ENCODE results near the gene RPL22.
"Not testable (repeated sequence)": the region's sequence is repeated elsewhere in the genome, so short reads cannot be mapped to it uniquely, and the experiment has no call there.

Gene RPL22

GRCh38 chr1:6225651-6226050 lies 26.3 kb upstream of the RPL22 start:
- no peak for DNase-seq

GRCh38 chr1:6224718-6225117 lies 25.3 kb upstream of the RPL22 start:
- no peak for DNase-seq

- no peak for DNase-seq
Measured at GRCh38 chr1:6223617-6224016, 24.2 kb upstream of the RPL22 start.

- no peak for DNase-seq
Measured at GRCh38 chr1:6222636-6223035, 23.2 kb upstream of the RPL22 start.

GRCh38 chr1:6221210-6221784 lies 21.9 kb upstream of the RPL22 start:
- no peak for DNase-seq

DNA sequence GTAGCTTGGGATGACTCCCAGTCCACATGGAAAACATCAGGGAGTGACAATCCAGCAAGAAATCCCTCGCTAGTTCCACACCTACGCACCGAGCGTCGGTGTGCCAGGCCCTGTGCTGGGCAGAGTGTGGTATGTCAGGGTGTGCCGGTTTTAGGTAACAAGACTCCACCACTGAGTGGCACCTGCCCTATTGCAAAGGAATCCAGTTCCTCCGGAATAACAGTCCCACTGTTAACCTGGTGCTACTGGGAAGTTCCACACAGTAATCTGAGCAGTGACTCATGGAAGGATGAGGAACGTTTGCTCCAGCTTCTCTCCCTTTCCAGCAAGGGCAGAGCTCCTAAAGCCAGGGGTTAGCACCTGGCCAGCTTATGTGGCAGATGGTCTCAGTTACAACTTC lies 20.8 kb upstream of the RPL22 start:
- no peak for DNase-seq

DNA sequence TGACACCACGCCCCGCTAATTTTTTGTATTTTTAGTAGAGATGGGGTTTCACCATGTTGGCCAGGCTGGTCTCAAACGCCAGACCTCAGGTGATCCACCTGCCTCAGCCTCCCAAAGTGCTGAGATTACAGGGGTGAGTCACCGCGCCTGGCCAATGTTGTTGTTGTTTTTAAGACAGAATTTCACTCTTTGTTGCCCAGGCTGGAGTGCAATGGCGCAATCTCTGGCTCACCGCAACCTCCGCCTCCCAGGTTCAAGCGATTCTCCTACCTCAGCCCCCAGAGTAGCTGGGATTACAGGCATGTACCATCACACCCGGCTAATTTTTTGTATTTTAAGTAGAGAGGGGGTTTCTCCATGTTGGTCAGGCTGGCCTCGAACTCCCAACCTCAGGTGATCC lies 20.2 kb upstream of the RPL22 start:
- not testable (repeated sequence) for DNase-seq

DNA sequence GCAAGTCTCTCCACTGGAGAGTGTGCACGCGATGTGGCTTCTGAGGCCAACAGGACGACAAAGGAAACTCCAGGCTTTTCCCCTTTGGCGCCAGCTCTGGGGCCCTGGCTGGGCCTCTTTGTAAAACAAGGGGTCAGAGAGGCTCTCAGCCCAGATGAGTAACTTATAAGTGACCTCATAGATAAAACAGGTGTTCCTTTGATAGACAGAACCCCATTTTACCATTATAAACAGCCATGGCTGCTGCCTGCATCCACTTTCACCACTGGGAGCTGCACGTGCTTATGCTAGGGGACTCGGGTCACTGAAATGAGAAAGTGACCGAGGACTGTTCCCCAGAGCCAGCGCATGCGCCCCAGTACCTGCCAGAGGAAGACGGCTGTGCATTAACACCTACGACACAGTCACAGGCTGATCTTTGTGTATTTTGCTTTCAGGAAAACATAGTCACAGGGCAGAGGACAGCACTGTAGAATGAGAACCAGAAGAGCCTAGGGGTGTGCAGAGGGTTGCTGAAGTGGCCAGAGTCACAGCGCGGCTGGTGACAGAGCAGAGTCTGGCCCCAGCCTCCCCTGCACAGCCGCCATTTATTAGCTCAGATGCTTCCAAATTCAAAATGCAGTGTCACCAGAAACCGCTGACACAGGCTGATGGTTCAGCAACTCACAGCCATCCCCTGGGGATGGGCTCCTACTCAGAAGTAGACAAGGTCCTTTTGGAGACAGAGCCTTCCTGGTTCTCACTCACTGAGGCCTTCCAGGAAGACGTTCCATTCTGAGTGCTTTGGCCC lies 19.2 kb upstream of the RPL22 start:
- no peak for DNase-seq

- DNase-seq = no peak
Measured at GRCh38 chr1:6212193-6212959, 13.0 kb upstream of the RPL22 start.

DNA sequence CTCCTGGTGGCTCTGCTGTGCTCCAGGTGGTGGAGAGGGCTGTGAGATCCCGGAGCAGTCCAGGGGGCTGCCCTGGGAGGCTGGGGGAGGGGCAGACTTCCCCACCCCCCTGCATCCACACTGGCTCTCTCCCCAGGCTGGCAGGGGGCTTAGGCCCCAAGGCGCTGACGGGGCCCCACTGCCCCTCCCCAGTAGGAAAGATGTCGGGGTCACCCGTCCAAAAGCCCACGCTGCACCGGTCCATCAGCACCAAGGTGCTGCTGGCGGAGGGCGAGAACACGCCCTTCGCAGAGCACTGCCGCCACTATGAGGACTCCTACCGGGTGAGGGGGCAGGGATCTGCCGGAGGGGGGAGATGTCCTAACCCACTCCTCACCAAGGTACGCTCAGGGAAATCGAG lies 12.3 kb upstream of the RPL22 start:
- DNase-seq = no peak

GRCh38 chr1:6210591-6211355 lies 11.4 kb upstream of the RPL22 start:
- no peak for DNase-seq

GRCh38 chr1:6209661-6210580 lies 10.5 kb upstream of the RPL22 start:
- no peak for DNase-seq

- DNase-seq = no peak
Measured at GRCh38 chr1:6208723-6209660, 9.6 kb upstream of the RPL22 start.

DNA sequence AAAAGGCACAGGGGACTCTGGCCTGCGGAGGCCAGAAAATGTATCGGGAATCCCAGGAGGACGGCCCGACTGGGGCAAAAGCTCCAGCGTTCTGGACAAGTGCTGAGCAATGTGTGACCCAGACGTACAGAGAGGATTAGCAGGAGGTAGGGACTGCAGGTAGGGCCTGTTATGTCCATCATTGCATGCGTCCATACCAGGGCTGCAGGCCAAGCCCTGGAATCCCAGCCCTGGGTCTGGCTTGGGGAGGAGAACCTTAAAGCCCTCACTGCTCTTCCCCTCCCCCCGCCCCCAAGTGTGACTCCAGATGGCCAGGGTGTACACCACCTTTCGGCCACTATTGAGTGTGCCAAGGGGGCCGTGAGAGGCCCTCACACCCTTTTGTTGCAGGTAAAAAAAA lies 8.5 kb upstream of the RPL22 start:
- DNase-seq = no peak

- no peak for DNase-seq
Measured at GRCh38 chr1:6207075-6207885, 7.9 kb upstream of the RPL22 start.

DNA sequence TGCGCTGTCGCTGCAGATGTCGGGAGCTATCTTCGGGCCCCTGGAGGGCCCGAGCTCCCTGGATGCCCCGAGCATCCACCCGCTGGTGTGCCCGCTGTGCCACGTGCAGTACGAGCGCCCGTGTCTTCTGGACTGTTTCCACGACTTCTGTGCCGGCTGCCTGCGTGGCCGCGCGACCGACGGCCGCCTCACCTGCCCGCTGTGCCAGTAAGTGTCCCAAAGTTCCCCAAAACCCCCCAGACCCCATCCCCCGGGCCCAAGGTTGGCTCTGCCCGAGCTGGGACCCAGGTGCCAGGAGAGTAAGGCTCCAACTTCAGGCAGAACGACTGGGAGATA lies 7.1 kb upstream of the RPL22 start:
- no peak for DNase-seq

GRCh38 chr1:6205849-6206519 lies 6.6 kb upstream of the RPL22 start, which contains the start of gene RNF207:
Gene RNF207, plus strand, starts transcription at chr1:6206119. Its CDS starts 417 bp downstream, at chr1:6206536.
- no peak for DNase-seq

GRCh38 chr1:6202256-6202655 lies 2.9 kb upstream of the RPL22 start:
- DNase-seq = no peak

DNA sequence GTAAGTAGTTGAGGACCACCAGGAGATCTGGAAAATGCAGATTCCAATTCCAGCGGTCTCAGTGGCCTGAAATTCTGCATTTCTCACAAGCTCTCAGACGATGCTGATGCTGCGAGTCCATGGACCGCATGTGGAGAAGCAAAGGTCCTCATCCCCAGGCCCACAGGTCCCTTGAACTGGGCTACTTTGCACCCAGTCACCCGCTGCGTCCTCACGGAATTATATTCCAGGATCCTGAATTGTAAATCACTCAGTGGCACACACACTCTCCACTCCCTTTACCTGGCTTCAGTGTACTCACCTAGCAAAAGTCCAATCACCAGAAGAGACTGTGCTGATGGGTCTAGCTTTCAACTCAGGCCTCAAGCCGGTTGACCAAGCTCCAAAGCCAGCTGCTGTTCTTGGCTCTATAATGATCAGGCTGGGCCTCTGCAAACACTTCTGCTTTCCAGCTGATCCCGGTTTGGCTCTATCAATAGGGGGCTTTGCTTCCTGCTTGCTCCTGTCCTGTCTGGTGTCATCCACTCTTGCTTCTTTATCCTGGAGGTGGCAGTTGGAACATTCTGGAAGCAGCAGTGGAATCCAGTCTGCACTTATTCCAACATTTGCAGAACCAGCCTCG lies 904 bp upstream of the RPL22 start:
- no peak for DNase-seq
